ENCODE measurements around the gene TTC9B. TPM values are rescaled to one million over a fixed set of nuclear protein-coding genes. Genes with fewer than 3 reads are reported as not detected.

TTC9B gene
- total RNA-seq, 1 donor from 2014 or later, result not detected

GRCh38 chr19:40243181-40243580 lies 25.0 kb upstream of the TTC9B start:
- no peak overlapping the region for H3K27ac ChIP-seq
- DNase-seq, result peak; percentile 22
- no peak overlapping the region for H3K4me3 ChIP-seq
- peaks cover 28% of the 10 kb centered on the region for H3K4me1 ChIP-seq
- no peak for ATAC-seq
- intact Hi-C loops (cut with DNase I), result no loop called here
- peaks cover 44% of the 10 kb centered on the region for H3K36me3 ChIP-seq
- H3K27me3 ChIP-seq (ENCODE audit: low read depth), result no peaks in the 10 kb centered on the region
- no peaks in the 10 kb centered on the region for H3K9me3 ChIP-seq
- no peak for TF ChIP-seq CTCF (IDR thresholded peaks at IDR 0.05)

GRCh38 chr19:40242480-40242879 lies 24.3 kb upstream of the TTC9B start:
- Histone ChIP-seq H3K4me1 (peaks cover 28% of the 10 kb centered on the region), H3K4me3 (no peak overlapping the region), H3K36me3 (peaks cover 51% of the 10 kb centered on the region), H3K27me3 (ENCODE audit: low read depth) (no peaks in the 10 kb centered on the region), H3K9me3 (no peaks in the 10 kb centered on the region), H3K27ac (peak overlapping the region; percentile 69)
- TF ChIP-seq CTCF (IDR thresholded peaks at IDR 0.05), result no peak
- peak; percentile 34 for DNase-seq
- intact Hi-C loops (cut with DNase I), result no loop called here
- ATAC-seq, result no peak

- ATAC-seq (peak; percentile 50 to 60), DNase-seq (peak; percentile 46)
- H3K4me3 ChIP-seq, result no peak overlapping the region
- intact Hi-C loops (cut with DNase I), result no loop called here
- no peak for TF ChIP-seq CTCF (IDR thresholded peaks at IDR 0.05)
- H3K9me3 ChIP-seq, result no peaks in the 10 kb centered on the region
- H3K27ac ChIP-seq, result peak overlapping the region; percentile 69
- H3K36me3 ChIP-seq, result peaks cover 57% of the 10 kb centered on the region
- peaks cover 28% of the 10 kb centered on the region for H3K4me1 ChIP-seq
- H3K27me3 ChIP-seq (ENCODE audit: low read depth), result no peaks in the 10 kb centered on the region
Observed at GRCh38 chr19:40241809-40242384, 23.7 kb upstream of the TTC9B start.

GRCh38 chr19:40241125-40241808 lies 23.1 kb upstream of the TTC9B start:
- intact Hi-C loops (cut with DNase I), result no loop called here
- TF ChIP-seq CTCF (IDR thresholded peaks at IDR 0.05), result no peak
- peaks cover 28% of the 10 kb centered on the region for H3K4me1 ChIP-seq
- DNase-seq (peak; percentile 28), ATAC-seq (no peak)
- no peaks in the 10 kb centered on the region for H3K9me3 ChIP-seq
- no peaks in the 10 kb centered on the region for H3K27me3 ChIP-seq (ENCODE audit: low read depth)
- H3K4me3 ChIP-seq, result no peak overlapping the region
- H3K36me3 ChIP-seq, result peaks cover 63% of the 10 kb centered on the region
- peak overlapping the region; percentile 69 for H3K27ac ChIP-seq

- Histone ChIP-seq H3K9me3 (no peaks in the 10 kb centered on the region), H3K27me3 (ENCODE audit: low read depth) (no peaks in the 10 kb centered on the region), H3K4me1 (peaks cover 21% of the 10 kb centered on the region), H3K27ac (no peak overlapping the region), H3K36me3 (peaks cover 73% of the 10 kb centered on the region), H3K4me3 (no peak overlapping the region)
- no peak for TF ChIP-seq CTCF (IDR thresholded peaks at IDR 0.05)
- peak; percentile 22 for DNase-seq
- intact Hi-C loops (cut with DNase I), result no loop called here
- ATAC-seq, result no peak
Observed at GRCh38 chr19:40240332-40240731, 22.1 kb upstream of the TTC9B start.

All from lower lobe of right lung (tissue), 2 donors.